NCI-H2081 treated with DMSO at 0.1 percent for 48 hours (cell line): ENCODE measurements around the gene OCSTAMP.
A peak's percentile ranks its signal among the peaks of the same experiment; 100 is the strongest.

Source experiments
- DNase-seq: peaks from one replicate; lab custom pipeline; 2025; lab: John Stamatoyannopoulos, UW

The OCSTAMP gene

DNA sequence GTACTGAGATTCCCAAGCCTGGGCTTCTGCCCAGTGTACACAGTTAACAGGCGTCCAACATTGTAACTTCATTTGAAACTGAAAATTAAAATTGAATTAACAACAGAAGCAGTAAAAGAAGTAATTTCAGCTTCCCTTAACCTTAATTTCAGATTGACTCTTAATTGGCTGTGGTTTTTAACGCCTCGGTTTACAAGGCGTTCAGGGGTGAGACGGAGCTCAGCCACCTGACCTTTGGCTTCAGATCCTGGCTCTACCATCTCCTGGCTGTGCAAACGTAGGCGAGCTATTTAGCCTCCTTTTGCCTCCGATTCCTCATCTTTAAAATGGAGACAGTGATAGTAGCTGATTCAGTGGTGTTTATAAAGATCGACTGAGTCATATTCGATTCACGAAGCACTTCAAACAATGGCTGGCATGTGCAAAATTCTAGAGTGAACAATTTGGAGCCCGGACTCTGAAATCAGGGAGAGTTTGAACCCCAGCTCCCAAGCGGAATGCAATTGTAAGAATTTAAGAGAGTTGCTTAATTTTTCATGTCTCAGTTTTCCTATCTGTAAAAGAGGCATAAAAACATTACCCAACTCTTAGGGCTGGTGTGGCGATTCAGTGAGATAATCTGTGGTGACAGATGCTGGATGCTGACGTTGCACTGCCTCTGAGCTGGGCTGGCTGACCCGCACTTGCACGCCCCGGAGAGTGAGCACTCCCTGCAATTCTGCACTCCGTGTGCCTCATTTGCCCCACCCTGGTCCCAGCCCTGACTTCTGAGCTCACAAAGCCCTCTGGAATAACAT lies 23.5 kb upstream of the OCSTAMP start:
- DNase-seq: no peak

DNA sequence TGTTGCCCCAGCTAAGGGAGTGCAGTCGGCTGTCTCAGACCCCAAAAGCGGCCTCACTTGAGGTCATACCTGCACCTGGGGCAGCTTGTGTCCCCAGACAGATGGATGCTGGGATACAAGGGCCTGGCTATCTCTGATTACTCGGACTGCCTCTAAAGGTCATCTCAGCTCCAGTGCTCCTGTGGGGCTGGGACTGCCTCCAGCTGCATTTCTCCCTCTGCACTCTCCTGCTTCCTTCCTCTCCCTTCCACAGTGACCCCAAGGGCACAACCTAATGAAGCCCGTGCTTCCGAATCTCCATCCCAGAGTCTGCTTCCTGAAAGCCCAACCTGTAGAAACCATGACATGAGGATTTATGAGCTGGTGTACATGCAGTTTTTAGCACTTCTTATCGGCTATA lies 22.8 kb upstream of the OCSTAMP start:
- no peak for DNase-seq

DNA sequence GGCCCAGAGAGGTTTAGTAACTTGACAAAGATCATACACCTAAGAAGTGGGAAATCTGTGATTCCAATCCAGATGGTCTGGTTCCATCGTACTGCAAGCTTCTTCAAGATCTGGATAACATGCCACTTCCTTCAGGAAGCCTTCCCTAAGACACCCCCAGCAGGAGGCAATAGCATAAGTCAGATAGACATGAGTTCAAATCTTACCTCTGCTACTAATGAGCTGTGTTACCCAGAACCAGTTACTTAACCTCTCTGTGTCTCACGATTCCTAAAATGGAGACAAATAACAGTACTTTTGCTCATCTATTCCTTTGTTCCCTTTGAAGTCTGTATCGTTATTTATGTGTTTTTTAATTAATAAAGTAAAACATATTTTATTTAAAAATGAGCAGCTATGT lies 22.3 kb upstream of the OCSTAMP start:
- DNase-seq: no peak

DNA sequence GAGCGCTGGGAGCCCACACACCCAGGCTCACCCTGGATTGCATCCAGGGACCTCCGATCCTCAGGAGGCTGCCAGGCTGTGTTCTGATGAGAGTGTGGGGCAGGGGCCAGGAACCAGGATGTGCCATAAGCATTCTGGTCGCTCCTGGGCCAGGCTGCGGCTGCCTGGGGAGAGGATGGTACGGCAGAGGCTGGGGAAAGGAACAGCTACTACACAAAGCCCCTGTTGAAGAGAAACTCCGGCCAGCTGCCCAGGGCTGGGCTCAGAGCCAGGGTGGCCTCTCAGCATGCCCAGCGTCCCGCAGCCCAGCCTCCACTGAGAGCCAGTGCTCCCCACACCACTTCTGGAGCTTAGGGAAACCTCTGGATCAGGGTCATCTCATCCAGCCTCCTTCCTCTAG lies 21.7 kb upstream of the OCSTAMP start:
- DNase-seq: no peak

DNA sequence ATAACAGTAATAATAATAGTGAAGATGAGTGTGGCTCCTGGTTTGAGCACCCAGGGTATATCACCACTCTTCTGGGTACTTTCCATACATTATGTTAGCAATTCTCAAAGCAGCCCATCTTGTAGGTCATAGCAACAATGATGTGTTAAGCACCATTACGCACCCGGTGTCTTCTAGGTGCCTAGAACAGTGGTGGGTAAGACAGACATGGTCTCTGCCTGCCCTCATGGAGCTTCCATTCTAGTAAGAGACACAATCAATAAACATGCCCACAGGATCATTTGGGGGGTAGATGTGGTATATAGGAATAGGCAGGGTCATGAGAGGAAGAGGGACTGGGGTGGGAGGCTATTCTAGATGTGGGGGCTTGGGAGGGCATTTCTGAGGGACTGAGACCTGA lies 21.0 kb upstream of the OCSTAMP start:
- DNase-seq: no peak

DNA sequence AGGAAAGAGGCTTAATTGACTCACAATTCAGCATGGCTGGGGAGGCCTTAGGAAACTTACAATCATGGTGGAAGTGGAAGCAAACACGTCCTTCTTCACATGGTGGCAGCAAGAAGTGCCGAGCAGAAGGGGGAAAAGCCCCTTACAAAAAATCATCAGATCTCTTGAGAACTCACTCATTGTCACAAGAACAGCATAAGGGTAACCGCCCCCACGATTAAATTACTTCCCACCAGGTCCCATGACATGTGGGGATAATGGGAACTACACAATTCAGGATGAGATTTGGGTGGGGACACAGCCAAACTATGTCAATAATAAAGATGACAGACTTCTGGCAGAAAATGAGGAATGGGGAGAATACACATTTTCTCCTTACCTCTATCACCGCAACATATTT lies 20.5 kb upstream of the OCSTAMP start:
- no peak for DNase-seq

DNA sequence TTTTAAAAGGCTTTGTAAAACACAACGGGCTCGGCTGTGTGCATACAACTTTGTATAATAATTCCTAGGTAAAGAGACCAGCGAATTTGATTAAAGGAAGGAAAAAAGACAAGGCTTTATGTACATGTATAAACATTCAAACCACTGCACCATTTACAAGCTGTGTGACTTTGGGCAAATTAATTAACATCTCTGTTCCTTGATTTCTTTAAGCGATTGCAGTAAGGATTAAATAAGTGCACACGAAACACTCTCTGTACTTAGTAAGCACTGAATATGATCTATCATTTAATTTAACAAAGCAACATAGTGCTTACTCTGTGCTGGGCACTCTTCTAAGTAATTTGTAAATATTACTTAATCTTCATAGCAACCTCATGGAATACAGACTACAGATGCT lies 19.5 kb upstream of the OCSTAMP start:
- DNase-seq: no peak

DNA sequence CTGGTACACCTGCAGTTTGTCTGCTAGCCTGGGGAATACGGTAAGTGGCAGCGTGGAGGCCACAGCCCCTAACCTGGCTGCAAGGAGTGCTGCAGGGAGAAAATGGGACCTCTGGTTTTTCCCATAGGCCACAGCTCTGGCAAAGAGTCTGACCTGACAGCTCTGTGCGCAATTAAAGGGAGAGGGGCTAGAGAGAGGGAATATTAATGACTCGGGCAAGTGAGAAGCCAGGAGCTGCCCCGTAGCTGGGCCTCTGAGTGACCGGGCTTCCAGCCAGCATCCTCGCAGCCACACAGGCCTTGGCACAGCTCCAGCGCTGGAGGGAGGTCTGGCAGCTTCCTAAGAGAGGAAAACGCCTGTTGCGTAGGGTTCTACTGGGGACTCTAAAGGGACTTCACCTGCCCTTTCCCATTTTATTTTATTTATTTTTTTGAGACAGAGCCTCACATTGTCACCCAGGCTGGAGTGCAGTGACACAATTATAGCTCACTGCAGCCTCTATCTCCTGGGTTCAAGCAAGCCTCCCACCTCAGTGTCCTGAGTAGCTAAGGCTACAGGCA lies 18.2 kb upstream of the OCSTAMP start:
- peak; percentile 62 for DNase-seq

DNA sequence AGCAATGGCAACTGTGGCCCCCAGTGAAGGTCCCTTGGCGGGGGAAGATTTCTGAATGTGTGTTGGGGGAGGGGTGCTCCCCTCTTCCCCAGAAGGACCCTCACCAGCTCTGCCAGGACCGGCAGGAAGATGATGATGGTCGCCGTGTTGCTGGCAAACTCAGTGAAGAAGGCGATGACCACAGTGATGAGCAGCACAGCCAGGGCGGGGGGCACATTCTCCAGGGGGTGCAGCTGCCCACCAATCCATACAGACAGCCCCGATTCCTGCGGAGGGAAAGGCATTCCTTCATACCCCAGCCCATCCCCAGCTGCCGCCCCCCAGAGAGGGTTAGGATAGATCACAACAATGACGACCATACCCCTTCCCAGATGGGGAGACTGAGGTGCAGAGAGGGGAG lies 15.7 kb upstream of the OCSTAMP start:
- no peak for DNase-seq

DNA sequence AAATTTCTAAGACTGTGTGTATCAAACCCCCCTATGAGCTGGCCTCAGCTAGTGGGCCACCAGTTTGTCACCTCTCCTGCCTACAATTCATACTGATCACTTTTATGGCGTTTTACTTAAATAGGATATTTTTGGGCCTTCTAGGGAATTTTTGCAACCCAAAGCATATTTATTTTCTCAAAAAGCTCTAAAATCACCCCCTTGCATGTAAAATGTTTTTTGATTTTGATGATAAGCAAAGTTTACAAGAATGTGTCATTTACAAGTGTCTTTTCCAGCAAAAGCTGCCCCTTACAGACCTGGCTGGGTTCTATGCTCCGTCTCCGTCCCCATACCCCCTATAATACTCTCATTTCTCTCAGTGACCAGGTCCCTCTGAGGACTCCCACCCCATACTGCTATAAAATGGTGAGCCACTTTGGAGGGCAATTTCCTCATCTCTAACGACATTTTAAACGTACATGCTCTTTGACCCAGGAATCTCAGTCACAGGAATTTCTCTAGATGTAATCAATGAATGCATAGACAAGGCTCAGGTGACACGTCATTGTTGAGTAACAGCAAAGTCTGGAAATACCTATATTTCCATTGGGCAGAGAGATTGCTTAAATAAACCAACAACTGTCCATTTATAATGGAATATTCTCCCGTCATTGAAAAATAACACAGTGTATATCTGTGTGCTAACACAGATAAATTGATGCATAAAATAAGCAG lies 13.9 kb upstream of the OCSTAMP start:
- no peak for DNase-seq

DNA sequence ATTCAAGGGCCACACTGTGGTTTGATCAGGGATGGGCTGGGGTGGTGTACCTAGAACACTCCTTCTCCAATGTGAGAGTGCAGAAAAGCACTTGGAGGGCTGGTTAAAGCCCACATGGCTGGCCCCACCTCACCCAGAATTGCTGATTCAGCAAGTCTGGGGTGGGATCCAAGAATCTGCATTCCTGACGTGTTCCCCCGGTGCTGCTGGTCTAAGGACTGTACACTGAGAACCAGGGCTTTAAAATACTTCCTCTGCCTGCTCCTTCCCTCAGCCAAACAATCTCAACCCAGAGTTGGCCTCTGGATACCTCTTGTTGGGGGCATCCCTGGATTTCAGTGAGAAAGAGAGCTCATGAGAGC lies 13.4 kb upstream of the OCSTAMP start:
- DNase-seq: no peak

DNA sequence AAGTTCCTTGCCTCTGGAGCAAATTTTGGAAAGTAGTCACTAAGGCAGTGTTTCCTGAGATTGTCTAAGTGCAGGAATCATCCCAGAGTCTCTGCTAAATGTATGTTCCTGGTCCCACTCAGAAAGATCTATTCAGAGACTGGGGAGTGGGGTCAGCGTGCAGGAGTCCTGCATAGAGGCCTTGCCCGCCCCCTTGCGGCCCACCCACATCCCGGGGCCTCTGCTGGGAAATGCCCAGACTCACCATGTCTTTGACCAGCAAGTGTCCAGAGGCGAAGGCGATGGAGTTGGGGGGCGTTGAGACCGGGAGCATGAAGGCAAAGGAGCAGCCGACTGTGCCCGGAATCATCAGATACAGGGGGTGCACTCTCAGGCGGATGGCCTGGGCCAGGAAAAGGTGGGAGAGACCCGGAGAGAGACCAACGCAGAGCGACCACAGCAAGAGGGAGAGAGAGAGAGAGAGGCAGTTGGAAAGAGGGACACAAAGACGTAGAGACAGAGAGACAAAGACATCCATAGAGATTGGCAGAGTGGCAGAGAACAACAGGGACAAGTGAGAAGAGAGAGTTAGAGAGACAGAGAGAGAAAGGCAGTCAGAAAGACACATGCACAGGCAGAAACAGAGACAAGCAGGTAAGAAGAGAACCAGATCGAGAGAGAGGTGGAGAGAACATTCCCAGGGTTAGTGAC lies 12.9 kb upstream of the OCSTAMP start:
- no peak for DNase-seq

DNA sequence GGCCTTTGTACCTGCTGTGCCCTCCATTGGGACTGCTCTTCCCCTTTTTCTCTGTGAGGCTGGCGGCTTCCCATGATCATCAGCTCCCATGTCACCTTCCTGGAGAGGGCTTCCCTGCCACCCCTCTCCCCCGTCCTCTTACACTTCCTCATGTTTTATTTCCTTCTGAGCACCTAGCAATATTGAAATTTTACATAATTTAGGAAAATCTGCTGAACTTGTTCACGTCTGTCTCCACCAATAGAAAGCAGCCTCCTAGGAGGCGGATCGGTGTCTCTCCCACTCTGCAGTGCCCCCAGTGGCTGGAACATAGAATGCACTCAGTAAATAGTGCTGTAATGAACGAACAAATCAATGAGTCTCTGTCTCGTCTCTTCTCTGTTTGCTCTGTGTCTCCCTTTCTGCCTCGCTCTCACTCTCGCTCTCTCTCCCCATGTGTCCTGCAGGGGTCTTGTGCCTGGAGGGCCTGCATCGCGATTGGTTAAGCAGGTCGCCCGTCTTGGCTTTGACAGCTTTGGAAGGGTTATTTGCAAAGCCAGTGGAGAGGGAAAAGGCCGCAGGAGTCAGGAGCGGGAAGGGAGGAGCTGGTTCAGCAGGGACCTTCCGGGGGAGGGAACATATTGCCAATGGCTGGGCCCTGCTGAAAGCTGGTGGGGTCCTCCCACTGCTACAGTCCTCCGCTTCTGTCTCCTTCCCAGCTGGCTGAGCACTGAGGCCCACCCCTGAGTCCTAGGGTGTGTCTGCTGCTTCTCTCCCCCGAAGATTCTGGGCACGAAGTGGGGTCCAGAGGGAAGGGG lies 12.1 kb upstream of the OCSTAMP start:
- DNase-seq: no peak

DNA sequence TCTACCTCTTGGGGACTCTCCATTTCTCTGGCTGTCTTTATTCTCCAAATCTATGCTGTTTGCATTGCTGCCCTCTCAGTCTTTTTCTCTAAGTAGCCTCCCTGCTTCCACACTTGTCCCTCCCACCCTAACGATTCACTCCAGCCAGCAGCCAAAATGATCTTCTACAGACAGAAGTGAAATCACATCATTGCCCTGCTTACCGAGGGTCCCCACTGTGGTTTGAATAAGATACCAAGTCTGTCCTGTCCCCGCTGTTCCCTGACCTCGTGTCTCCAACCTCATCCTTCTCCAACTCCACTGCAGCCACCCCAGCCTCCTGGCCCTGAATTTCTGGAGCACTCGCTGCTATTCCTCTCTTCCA lies 11.5 kb upstream of the OCSTAMP start:
- DNase-seq: no peak

DNA sequence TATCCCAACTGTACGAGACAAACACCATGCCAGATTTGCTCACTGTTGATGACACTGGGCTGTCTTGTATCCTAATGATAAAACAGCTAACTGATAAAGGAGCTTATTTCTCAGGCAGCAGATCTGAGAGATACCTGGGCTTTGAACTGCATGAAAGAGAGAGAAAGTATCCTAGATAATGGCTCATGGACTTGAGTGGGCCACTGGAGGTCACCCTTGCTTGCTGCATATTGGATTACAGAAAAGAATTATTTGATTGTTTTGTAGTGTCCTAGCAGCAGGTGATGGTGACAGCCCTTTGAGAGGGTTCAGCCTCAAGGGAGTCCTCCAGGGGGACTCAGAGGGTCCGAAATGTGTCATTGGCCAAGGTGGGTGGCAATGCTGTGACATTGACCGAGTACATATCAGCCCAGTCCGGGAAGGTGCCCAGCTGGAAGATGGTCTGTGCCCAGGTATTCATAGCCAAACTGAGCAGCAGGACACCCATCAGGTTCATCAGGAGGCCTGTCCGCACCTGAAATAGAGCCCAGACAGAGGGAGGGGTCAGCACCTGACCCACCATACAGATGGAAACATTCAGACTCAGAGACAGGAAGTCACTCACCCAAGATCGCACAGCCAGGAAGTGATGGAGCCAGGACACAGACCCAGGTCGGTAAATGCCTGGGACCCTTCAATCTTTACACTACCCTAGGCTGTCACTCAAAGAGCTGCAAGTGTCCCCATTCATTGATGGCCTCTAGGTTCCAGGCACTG lies 9.4 kb upstream of the OCSTAMP start:
- DNase-seq: no peak

DNA sequence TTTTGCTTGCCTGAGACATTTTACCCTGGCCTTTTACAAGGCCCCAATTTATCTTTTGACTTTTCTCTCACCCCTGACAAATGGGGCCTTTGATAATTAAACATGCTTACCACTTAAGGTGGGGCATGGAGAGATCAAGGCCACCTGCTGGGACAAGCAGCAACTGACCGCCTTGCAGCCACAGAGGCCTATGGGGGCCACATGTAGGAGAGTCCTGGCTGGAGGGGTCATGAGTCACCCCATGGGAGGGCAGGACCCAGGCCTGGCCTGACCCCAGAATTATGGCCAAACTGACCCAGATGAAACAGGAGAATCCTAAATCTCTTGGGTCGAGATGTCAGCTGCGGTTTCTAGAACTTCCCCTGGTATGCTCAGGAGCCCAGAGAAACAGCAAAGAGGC lies 8.5 kb upstream of the OCSTAMP start:
- no peak for DNase-seq

DNA sequence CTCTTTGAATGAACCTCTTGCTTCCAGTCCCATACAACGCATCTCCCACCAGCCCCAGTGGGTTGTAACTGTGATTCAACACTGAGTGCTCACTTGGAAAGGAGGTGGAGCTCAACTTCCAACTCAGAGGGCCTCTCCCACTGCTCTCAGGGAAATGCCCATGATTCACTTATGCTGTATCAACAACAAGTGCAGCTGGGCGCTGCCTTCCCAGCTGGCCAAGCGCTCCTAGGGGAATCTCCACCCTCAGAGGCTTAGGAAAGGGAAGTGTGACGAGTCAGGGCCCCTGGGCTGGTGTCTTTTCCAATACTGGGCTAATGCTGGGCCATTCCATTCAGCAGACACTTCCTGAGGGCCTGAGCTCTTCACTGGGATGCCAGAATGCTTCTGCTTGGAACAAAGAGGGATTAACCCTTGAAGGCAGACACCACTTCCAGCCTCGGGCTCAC lies 8.1 kb upstream of the OCSTAMP start:
- no peak for DNase-seq

DNA sequence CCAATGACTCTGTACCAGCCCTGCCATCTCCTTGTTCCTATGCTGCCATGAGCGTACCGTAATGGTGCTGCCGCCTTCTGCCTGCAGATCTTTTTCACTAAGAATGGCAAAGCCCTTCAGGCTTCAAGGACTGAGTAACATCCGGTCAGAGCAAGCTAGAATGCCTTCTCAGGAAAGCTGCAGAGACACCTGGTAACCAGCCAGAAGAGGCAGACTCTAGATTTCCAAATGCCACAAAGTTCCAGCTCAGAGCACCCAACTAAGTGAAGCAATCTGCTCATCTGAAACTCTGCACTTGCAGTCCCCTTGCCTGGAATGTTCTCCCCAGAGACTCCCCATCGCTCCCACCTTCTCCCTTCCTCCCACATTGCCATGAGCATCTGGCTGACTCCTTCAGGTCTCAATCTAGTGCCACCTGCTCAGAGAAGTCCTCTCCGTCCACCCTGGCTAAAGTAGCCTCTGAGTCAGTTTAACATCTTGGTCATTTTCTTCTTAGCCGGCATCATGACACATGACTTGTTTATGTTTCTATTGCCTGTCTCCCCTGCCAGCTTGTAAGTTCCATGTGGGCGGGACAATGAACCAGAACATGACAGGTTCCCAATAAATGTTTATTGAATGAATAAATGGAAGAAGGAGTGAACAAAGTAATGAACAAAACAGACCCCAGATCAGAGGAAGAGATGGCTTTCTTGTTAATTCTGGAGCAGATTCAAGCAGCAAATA lies 6.9 kb upstream of the OCSTAMP start:
- no peak for DNase-seq

DNA sequence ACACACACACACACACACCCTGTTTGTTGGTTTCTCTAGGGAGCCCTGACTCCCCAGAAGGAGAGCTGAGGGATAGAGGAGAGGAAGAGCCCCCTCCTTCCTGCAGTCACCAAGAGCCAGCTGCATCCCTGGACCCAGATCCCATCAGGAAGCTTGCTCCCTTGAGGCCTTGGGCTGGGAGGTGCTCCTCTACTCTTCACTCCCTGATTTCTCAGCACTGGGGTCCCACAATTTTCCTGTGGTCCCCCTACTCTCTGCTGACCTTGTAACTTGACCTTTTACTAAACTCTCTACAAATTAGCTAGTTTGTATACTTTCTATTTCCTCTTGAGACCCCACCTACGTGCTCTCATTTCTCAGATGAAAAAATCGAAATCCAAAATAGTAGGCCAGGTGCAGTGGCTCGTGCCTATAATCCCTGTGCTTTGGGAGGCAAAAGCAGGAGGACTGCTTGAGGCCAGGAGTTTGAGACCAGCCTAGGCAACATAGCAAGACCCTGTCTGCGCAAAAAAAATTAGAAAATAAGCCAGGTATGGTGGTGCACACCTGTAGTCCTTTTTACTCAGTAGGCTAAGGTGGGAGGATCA lies 5.0 kb upstream of the OCSTAMP start:
- no peak for DNase-seq

DNA sequence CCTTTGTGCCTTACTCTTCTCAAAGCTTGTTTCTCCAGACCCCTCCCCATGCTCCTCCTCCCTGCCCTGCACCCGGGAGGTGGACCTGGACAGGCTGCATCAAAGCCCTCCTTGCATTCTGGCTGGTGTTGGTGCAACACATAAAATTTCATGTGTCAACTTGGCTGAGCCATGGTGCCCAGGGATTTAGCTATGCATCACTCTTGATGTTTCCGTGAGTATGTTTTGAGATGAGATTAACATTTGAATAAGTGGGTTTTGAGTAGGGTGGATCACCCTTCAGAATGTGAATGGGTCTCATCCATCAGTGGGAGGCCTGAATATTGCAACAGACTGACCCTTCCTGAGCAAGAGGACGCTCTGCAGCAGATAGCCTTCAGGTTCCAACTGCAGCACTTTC lies 4.4 kb upstream of the OCSTAMP start:
- DNase-seq: no peak
